HG03575 (cell line): ENCODE data around the gene PPP3R1.

Experiments used
- ATAC-seq: cut with Tn5 transposase; IDR thresholded peaks from one replicate; pipeline ENCODE4 v1.9.1; 2021; ENCODE audit not compliant: unreplicated experiment, insufficient number of reproducible peaks, low FRiP score; ENCODE audit errors: extremely low read depth

The PPP3R1 gene, protein sequence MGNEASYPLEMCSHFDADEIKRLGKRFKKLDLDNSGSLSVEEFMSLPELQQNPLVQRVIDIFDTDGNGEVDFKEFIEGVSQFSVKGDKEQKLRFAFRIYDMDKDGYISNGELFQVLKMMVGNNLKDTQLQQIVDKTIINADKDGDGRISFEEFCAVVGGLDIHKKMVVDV

DNA sequence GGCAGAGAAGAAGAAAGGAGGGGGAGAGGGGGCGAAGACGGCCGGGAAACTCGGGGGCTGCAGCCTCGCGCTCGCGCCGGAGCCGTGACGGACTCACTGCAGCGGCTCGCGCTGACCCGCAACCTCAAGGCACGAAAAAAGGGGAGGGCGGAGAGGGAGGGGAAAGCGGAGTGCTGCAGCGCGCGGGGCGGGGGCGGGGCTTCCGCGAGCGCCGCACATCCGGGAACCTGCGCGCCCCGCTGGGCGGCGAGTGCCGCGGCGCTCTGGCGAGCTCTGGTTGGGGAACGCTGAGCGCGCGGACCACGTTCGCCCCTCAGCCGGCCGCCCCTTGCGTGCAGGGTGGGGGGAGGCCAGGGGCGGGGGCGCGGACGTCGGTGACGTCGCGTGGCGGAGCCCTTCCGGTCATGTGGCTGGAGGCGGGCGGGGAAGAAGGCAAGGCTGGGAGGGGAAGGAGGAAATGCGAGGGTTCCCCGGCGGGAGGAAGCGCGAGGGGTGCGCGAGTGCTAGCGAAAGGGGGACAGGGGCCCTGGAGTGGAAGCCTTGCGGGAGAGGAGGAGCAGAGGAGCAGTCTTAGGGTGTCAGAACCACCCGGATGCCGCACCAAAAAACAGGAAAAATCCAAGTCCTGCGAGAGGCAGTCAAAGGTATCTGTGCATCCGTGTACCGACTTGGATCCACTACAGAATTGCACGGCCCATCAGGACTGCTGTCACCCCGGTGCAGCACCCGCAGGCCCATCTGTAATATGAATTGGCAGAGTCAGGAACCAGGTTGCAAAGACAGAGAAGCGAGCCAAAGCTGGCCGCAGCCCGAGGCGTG is at the start of gene PPP3R1:
Gene PPP3R1, minus strand, starts transcription at position 133 of the 819 bp plus-strand sequence. CDS start 405 bp downstream, outside the sequence.
- ATAC-seq, result peak; percentile 38

DNA sequence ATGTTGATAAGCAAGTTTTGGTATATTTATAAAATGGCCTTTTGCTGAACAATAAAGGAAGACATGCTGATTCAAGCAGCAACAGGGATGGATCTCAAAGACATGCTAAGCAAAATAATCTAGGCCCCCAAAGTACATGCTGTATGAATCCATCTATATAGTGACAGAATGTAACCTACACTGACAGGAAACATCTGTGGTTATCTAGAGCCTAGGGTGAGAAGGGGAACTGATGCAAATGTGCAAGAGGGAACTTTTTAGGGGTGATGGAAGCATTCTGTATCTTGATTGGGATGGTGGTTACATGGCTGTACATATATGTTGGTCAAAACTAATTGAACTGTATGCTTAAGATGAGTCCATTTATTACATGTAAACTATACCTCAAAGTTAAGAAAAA is 43.2 kb upstream of the PPP3R1 start:
- no peak for ATAC-seq

DNA sequence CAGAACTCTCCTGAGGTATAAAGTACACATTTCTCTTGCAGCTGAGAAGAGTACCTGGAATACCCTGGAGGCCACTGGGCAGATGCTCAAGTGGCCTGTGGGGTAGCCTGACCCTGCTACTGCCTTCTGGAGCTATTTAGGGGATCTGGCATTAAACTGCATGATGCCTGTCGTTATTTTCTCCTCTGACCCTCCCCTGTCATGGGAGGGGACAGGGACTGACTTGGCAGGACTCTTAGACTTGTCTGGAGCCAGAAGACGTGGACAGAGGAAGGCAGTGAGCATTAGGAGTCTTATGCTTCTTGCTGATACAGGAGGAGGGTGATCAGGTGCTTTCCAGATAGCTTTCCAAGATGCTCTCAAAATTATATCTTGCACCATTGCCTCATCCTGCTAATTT is 42.6 kb upstream of the PPP3R1 start:
- no peak for ATAC-seq

DNA sequence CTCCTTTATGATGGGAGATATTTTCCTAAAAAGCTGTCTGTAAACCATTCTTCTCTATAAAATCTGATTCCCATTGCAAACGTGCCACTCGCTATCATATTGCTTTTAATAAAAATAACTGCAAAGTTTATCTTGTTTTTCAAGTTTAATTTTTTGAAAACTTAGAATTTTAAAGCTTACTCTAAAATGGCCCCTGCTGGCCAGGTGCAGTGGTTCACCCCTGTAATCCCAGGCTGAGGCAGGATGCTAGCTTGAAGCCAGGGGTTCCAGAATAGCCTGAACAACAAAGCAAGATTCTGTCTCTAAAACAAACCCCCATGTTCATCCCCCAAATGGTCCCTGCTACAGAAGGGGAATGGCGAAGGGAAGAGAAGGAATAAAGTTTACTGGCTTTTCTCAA is 41.9 kb upstream of the PPP3R1 start:
- ATAC-seq, result no peak

DNA sequence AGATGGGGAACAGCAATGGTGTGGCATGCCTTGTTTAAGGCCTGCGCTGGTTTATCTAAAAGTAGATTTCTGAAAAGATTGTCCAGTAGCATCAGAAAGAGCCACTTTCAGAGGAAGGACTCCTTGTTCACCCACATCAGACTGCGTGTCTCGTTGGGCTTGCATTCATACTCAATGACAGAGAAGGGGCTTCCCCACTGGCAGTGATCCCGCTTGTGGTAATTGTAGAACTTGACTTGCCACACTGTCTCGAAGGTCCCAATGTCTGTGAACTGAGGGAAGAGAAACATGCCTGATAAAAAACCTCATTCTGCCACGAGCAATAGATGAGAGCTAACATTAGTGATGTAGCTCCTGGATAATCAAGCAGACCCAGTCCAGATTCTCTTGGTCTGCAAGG is 41.4 kb upstream of the PPP3R1 start:
- no peak for ATAC-seq

DNA sequence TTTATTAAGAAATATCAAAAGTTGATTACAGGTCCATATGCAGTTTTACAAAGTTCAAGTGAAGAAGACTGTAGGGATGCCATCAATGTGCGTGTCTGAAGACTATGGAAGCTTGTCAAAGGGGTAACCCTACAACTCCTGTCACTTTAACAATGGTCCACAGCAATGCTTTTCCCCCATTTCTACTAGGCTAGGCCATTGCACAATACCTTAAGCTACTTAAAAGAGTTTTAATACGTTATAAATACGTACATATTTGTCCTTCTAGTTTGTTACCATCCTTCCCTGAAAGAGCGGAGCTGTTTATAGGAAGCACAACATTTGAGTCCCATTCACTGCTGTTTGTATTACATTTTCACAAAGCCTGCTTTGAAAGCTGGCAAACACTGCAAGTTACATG is 40.7 kb upstream of the PPP3R1 start:
- no peak for ATAC-seq

DNA sequence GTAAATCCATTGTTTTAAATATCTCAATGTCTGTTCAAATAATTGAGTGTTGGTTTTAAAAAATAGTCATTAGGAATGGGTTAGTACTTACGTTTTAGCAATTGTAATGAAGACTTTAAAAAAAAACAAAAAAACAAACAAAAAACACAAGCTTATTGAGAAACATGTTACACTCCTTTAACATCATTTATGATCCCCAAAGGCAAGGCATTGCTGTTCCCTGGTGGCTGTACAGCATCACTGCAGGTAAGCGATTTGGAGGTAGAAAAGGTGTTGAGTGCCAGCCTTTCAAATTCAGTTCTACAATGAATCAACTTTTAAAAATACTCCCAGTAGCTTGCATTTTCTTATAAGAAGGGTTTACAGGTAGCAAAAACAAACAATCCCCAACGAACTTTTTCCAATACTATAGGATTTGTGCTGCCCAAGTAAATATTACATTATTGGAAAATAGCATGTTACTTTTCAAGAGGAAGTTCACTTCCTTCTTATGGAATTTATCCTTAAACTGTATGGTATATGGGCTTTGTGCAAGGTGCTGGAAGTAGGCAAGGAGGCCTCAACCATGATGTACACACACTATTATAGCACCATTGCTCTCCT is 39.9 kb upstream of the PPP3R1 start:
- peak; percentile 53 for ATAC-seq

DNA sequence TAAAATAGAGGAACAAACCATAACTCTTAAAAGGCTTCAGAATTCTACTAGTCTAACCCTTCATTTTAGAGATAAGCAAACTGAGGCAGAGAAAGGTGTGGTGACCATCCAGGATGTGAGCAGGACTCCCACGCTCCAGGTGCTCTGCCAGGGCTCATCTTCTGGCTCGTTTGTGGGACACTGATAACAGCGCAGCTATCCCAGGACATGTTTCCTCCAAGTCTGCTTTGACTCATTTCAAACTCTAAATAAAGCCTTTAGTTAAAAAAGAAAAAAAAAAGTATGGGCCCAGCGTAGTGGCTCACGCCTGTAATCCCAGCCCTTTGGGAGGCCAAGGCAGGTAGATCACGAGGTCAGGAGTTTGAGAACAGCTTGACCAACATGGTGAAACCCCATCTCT is 39.0 kb upstream of the PPP3R1 start:
- ATAC-seq, result no peak

DNA sequence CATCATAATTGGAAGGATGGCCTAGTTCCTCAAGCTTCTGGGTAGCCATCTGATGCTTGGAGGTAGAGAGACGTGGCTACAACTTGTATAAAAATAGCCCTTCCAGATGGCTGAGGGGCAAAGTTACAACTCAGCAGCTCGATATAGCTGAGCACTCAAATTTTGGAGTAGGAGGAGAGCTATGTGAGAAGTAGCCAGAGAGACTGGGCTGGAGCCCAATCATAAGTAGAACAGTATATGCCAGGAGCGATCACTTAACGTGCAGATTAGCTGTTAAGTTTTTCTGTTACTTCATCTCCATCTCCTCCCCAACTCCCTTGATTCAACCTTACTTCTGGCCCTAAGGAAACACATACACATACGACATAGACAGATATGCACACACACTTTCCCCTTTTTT is 38.6 kb upstream of the PPP3R1 start:
- no peak for ATAC-seq

DNA sequence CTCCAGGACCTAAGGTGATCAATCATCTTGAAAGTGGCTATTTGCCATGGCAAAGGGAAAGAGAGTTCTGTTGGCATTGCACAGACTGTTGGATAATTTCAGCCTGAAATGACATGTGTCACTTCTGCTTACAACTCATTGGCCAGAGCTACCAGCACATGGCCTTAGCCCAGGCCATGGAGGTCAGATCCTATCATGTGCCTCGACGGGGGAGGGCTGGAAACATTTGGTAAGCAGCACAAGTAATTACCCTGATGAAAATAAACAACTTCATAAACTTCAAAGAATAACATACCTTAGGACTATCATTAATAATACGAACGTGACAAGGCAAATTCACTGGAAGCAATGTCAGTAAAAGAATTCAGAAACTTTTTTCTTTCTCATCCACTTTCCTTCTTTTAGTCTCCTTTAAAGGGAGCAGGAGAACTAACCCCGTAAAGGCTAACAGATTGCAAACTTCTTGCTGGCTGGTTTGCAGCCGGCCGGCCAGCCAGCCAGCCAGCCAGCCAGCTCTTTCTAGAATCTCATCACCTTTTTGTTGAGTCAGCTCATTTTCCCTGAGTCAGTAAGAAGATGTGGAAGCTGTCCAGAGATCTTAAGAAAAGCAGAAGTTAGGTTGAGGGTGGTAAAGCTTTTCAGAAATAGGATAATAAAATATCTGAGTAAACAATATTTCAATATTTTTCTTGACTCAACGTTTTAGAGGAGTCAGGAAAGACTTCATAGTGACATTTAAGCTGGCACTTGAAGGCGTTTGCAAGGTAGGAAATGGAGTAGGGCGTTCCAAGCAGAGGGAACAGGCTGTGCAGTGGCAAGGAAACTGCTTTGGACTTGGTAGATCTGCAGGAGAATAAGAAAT is 35.5 kb upstream of the PPP3R1 start:
- ATAC-seq, result no peak

DNA sequence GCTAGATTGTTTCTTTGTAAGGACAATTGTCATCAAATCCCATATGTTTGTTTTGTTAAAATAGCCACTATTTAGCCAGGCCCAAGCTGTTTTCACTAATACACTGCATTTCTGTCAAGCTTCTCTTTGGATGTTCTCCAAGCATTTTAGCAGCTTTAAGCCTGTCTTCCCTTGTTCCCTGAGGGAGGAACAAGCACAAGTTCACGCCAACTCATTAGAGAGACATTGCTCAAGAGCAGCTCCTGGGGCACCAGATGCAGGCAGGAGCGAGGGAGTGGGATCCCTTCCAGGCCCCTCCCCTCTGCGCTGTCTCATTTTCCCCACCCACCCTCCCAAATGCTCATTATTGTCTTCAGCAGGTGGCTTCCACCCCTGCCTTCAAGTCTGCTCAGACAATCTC is 32.6 kb upstream of the PPP3R1 start:
- no peak for ATAC-seq

DNA sequence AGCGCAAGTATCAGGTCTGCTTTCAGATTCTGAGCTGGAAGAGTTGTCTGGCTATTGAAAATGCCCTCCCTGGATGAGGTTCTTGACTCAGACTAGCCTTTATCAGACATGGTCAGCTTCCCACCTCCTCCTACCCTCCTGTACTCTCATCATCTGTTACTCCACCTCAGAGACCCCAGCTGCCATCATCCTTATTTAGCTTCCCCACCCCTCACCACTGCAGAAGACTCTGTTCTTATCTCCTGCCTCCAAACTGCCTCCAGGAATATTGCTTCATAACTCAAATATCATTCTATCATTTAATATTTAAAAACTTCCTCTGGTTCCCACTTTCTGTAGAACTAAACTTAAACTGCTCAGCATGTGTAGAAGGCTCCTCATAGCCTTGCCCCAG is 31.1 kb upstream of the PPP3R1 start:
- no peak for ATAC-seq

DNA sequence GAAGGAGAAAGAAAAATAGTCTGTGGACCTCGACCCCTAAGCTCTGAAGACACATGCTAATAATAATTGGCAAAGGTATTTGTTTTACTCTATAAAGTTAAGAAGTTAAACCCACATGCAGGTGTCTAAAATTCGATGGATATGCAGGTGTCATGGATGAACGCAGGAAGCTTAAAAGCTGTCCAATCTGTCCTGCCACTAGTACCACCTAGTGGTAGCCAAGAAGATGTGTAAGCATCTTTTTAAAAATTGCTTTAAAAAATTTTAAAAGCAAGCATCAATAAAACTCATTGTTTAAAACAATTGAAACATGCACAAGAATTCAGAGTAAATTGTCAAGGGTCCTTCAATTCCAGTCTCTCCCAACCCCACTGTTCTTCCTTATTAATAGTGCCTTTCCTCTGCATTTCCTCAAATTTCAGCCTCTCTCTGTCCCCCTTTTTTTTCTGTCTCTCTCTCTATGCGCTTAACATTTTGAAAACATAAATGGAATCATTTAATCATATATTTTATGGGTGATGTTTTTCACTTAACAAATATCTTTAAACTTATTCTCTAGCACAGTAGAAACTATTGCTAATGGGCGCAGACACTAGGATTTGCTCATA is 30.6 kb upstream of the PPP3R1 start:
- ATAC-seq, result no peak

DNA sequence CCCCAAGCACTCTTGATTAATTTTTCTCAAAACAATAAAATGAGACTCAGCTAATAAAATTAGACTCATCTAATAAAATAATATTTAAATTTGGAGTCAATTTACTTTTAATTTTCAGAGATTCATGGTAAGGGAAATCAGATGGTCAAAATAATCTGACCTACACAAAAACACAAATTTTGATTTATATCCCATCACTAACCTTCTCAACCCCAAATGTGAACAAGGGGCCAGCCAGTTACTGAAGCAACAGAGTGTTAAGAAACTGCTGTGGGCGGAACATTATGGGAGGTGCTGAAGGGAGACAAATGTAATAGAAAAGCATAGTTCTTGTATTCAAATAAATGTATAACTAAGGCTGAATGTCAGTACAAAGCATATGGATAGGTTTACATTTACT is 28.5 kb upstream of the PPP3R1 start:
- no peak for ATAC-seq

DNA sequence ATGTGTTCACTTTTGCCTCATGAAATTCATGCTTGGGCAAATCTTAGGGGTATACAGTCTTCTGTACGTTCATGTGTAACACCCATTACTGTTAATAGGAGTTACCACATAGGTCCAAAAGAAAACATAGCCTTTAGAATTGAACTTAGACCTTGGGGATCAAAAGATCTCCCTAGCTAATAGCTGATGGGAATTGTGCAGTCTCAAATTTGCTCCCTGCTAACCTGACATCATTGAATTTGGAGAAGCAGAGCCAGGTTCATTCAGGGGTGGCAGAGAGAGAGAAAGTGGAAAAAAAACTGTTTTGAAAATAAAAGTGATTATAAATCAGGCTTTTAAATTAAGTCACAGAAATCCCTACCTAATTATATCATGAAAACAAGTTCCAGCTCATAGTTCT is 28.0 kb upstream of the PPP3R1 start:
- ATAC-seq, result no peak

DNA sequence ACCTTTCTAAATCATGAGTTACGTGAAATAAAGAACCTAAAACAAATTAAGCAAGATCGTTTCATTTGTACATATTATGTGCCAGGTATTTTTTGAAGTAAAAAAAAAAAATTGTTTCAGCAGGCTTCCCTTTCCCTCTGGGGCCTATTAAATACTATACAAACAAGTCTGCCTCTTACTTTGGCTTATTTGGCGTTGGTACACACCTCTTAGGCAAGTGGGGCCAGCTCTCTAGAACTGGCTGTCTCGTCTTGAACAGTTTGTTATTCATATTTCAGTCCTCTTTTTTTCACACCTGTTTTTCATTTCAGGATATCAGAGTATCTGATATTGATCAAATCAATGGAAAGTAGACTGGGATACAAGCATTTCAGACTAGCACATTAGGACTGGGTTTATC is 27.4 kb upstream of the PPP3R1 start:
- ATAC-seq, result no peak

DNA sequence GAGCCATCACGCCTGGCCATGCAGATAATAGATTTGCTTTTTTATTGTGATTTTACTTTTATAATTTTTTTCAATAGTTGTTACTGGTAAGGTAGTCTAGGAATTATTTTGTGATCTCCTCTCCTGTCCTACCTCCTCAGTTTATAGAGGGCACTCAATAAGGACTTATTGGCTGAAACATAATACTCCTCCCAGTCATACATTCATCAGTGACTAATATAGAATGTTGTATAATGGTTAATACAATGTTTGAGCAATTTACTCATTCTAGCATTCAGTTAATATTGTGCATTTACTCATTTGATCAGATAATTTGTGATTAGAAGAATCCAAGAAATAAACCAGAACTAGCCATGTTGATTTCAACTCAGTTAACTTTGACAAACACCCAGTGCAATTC is 25.8 kb upstream of the PPP3R1 start:
- ATAC-seq, result no peak

DNA sequence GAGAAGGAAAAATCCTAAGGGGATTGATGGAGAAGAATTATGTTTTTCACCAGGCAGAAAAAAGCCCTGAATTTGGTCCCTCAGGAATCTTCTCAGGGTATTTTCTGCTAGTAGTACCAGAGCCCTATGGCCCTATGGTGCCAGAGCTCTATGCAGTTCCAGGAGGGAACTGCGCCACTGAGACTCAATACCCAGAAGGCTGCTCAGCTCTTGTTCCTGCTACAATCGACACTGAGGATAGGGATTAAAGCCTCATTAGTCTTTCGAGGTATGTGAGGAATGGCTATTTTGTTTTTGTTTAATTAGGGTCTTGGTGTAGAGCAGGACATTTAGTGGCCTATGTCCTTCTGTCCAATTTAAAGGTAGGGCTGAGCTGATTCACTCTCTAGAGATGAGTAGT is 21.7 kb upstream of the PPP3R1 start:
- ATAC-seq, result no peak
